EH (cell line): ENCODE data around the gene ADGRG2.

Experiments
- DNase-seq: peaks from one replicate; pipeline ENCODE4 v3.0.0-alpha.2; 2015; ENCODE audit warnings: low read depth

ADGRG2 gene

GRCh38 chrX:18955676-18956075 is 166.6 kb downstream of the ADGRG2 start:
- DNase-seq = no peak

- DNase-seq = no peak
Observed at GRCh38 chrX:18951032-18951431, 171.2 kb downstream of the ADGRG2 start.

GRCh38 chrX:18949944-18950301 is 172.3 kb downstream of the ADGRG2 start:
- DNase-seq = no peak

- no peak for DNase-seq
Observed at GRCh38 chrX:18949291-18949943, 172.9 kb downstream of the ADGRG2 start.

GRCh38 chrX:18946611-18947010 is 175.7 kb downstream of the ADGRG2 start:
- no peak for DNase-seq

- DNase-seq = peak; percentile 3
Observed at GRCh38 chrX:18946157-18946556, 176.1 kb downstream of the ADGRG2 start.

- no peak for DNase-seq
Observed at GRCh38 chrX:18945483-18945882, 176.8 kb downstream of the ADGRG2 start.

GRCh38 chrX:18944482-18944881 is 177.8 kb downstream of the ADGRG2 start:
- DNase-seq = no peak

- peak; percentile 15 for DNase-seq
Observed at GRCh38 chrX:18941896-18942295, 180.4 kb downstream of the ADGRG2 start.
